Measurements from ENCODE around the gene PGPEP1. TPM values are rescaled to one million over a fixed set of nuclear protein-coding genes. Genes with fewer than 3 reads are reported as not detected.

Gene PGPEP1
- total and polyA plus RNA-seq, 2 donors (not counting 3 experiments of a cell fraction or from before 2014, with no cell fraction given) = 9.9 to 27.2 TPM

DNA sequence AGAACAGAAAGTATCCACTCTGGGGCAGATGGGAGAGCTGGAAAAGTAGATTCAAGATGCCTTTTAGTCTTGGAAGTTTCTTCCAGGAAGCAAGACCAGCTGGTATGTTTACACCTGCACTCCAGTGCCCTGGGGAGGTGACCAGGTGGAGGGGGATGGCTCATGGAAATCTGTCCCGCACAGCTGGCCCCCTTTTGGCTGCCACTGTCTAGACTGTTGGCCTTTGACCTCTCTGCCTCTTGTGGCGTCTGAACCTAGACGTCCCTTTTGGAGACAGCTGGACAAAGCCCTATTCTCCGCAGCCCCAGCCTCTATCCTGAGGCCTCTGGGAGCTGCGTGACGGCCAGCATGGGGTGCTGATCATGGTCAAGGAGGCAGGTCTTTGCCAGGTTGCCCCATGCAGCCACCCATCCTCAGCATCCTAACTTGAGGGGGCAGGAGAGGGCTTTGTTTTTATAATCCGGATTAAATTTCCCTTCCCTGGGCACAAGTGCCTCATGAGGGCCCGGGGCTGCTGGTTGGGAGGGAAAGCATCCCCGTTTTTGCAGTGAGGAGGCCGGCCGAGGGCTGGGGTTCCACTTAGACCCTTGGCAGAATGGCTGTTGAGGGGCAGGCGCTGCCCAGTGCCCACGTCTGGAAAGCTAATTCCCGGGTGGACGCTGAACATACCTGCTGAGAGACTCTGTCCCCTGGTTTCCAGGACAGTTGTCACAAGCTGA lies 28.3 kb downstream of the PGPEP1 start:
- no peak overlapping the region for H2AFZ ChIP-seq (ENCODE audit: low read depth, low read length)
- H3K36me3 ChIP-seq (ENCODE audit: control insufficient read depth in 2 of 2, extremely low read depth in 1 of 2, insufficient read depth in 2 of 2, low read length in 2 of 2) = no peaks in the 10 kb centered on the region
- TF ChIP-seq POLR2AphosphoS5 (IDR thresholded peaks at IDR 0.05; ENCODE audit: insufficient read depth, low read depth, low read length) = no peak
- no peak for TF ChIP-seq FOS (IDR thresholded peaks at IDR 0.05; ENCODE audit: borderline replicate concordance, insufficient read depth, low read length)
- TF ChIP-seq, protein P1, sequence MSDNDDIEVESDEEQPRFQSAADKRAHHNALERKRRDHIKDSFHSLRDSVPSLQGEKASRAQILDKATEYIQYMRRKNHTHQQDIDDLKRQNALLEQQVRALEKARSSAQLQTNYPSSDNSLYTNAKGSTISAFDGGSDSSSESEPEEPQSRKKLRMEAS (IDR thresholded peaks at IDR 0.05; ENCODE audit: insufficient read depth, insufficient read length) = no peak
- no peak for TF ChIP-seq GATA2 (IDR thresholded peaks at IDR 0.05; ENCODE audit: insufficient read depth, insufficient read length, low read depth, low read length)
- TF ChIP-seq MYC (IDR thresholded peaks at IDR 0.05; ENCODE audit: low read depth, low read length) = no peak
- no peak for TF ChIP-seq EZH2 (IDR thresholded peaks at IDR 0.05; ENCODE audit: borderline replicate concordance, low read depth, low read length, severe bottlenecking)
- no peak for TF ChIP-seq POLR2A (IDR thresholded peaks at IDR 0.05; ENCODE audit: low read depth, low read length)
- TF ChIP-seq JUN (IDR thresholded peaks at IDR 0.05; ENCODE audit: borderline replicate concordance, insufficient read depth, insufficient read length, low read depth) = no peak
- TF ChIP-seq, protein P2, sequence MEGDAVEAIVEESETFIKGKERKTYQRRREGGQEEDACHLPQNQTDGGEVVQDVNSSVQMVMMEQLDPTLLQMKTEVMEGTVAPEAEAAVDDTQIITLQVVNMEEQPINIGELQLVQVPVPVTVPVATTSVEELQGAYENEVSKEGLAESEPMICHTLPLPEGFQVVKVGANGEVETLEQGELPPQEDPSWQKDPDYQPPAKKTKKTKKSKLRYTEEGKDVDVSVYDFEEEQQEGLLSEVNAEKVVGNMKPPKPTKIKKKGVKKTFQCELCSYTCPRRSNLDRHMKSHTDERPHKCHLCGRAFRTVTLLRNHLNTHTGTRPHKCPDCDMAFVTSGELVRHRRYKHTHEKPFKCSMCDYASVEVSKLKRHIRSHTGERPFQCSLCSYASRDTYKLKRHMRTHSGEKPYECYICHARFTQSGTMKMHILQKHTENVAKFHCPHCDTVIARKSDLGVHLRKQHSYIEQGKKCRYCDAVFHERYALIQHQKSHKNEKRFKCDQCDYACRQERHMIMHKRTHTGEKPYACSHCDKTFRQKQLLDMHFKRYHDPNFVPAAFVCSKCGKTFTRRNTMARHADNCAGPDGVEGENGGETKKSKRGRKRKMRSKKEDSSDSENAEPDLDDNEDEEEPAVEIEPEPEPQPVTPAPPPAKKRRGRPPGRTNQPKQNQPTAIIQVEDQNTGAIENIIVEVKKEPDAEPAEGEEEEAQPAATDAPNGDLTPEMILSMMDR (IDR thresholded peaks at IDR 0.05; ENCODE audit: extremely low read depth in 1 of 2, insufficient read depth in 1 of 2, low read depth in 1 of 2, low read length in 2 of 2) = no peak
- dilution Hi-C loops (cut with MboI; ENCODE audit: extremely low pct_ligation_motif_present, low sequenced_read_pairs) (no loop called here), intact Hi-C loops (cut with micrococcal nuclease) (no loop called here)
- DNase-seq (ENCODE audit: low read depth, low spot score) = no peak
- H3K9ac ChIP-seq (replicated peaks; ENCODE audit: extremely low read depth, insufficient read depth, low read length) = no peak overlapping the region
- H3K4me1 ChIP-seq (ENCODE audit: control insufficient read depth, extremely low read depth, insufficient read depth, low read length) = peaks cover 27% of the 10 kb centered on the region
- FAIRE-seq = no peak
- H3K27ac ChIP-seq (ENCODE audit: insufficient read depth, low read depth, low read length) = no peak overlapping the region
- no TSS peak for BruUV-seq (replicated peaks)
- no peaks in the 10 kb centered on the region for H3K27me3 ChIP-seq (ENCODE audit: control insufficient read depth in 2 of 2, insufficient read depth in 2 of 2, low read length in 2 of 2)
- no peaks in the 10 kb centered on the region for H3K79me2 ChIP-seq (ENCODE audit: control insufficient read depth, insufficient read depth, low read length)
- no peaks in the 10 kb centered on the region for H3K9me1 ChIP-seq (replicated peaks; ENCODE audit: control insufficient read depth, extremely low read depth, insufficient read depth, low read length)
- CTCF ChIA-PET = interaction anchor here (0.7 to 2.3 kb wide), 3 partner anchors 17 to 29 kb away, joined by 3 to 19 read pairs (median 3); partner anchors contain the start of gene GDF15
- no peak overlapping the region for H3K4me2 ChIP-seq (ENCODE audit: insufficient read depth, low read length)
- no peaks in the 10 kb centered on the region for H4K20me1 ChIP-seq (replicated peaks; ENCODE audit: control insufficient read depth, extremely low read depth, insufficient read depth, low read length)
- H3K9me3 ChIP-seq (replicated peaks; ENCODE audit: control insufficient read depth, insufficient read depth, low read length) = no peaks in the 10 kb centered on the region
- H3K4me3 ChIP-seq (replicated peaks in 1 of 3; ENCODE audit: insufficient read depth in 1 of 3, low read depth in 1 of 3, low read length in 3 of 3) = no peak overlapping the region
- POLR2A ChIA-PET = interaction anchor here (0.7 kb wide), 2 partner anchors 231 to 475 kb away, joined by 4 to 5 read pairs; no protein-coding TSS in a partner anchor
